Activated CD8-positive, alpha-beta memory T cell treated with anti-CD3 and anti-CD28 coated beads for 36 hours (primary cell): ENCODE data around the gene SC5D. TPM values are rescaled to one million over a fixed set of nuclear protein-coding genes. Genes with fewer than 3 reads are reported as not detected.

ENCODE experiments used
- CTCF ChIA-PET: fragments of 350-600 bp; sonication (Branson Sonifier 250); formaldehyde crosslinking; loops from one replicate; lab custom pipeline; 2021; ENCODE audit warnings: antibody characterized with exemption; lab: Charles Lee
- POLR2A ChIA-PET: fragments of 350-600 bp; sonication (Branson Sonifier 250); formaldehyde crosslinking; loops from one replicate; lab custom pipeline; 2021; ENCODE audit warnings: antibody characterized with exemption; lab: Charles Lee
- total RNA-seq, 2 experiments: library from RNA; stranded (reverse); gene quantifications; one replicate each; pipeline ENCODE4 v1.2.3, GENCODE V29; 2021

Gene SC5D
- total RNA-seq, 2 experiments from 2014 or later, result 20.1 to 22.6 TPM

DNA sequence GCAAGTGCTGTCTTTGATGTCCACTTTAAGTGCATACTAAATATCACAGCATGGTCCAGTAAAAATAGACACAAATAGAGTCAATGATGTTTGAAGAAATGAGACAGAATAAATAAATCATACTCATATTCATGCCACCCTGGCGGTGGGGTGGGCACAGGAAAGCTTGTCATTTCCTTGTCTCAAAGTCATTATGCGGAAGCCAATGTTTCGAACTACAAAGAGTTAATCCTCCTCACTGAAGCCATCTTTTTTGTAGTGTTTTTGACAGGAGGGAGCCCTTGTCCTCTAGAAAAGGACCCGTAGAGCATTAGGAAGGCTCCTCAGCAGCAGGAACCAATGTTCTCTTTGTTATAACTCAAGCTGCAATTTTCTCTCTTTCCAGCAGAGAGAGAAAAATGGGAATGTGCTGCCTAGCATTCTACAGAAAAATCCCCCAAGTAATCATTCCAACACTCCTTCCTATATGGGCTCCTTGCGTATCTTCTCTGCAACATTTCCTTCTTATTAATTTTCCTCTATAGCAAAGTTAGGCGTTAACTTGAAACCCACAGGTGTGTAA, 30.6 kb downstream of the SC5D start:
- CTCF ChIA-PET, result interaction anchor here (1.1 kb wide), 1 partner anchor 268 kb away, joined by 5 read pairs; no protein-coding TSS in a partner anchor
- POLR2A ChIA-PET, result no interaction called here

GRCh38 chr11:121326230-121326629, 33.7 kb downstream of the SC5D start:
- POLR2A ChIA-PET, result no interaction called here

GRCh38 chr11:121327553-121327952, 35.0 kb downstream of the SC5D start:
- POLR2A ChIA-PET, result no interaction called here

More at GRCh38 chr11:121326230-121326629, 33.7 kb downstream of the SC5D start:
- CTCF ChIA-PET, result no interaction called here

GRCh38 chr11:121328176-121328966, 35.8 kb downstream of the SC5D start:
- ChIA-PET POLR2A (interaction anchor here (0.6 kb wide), 1 partner anchor 146 kb away, joined by 3 read pairs; no protein-coding TSS in a partner anchor), CTCF (no interaction called here)

More at GRCh38 chr11:121327553-121327952, 35.0 kb downstream of the SC5D start:
- CTCF ChIA-PET, result interaction anchor here (0.9 kb wide), 1 partner anchor 264 kb away, joined by 3 read pairs; no protein-coding TSS in a partner anchor

DNA sequence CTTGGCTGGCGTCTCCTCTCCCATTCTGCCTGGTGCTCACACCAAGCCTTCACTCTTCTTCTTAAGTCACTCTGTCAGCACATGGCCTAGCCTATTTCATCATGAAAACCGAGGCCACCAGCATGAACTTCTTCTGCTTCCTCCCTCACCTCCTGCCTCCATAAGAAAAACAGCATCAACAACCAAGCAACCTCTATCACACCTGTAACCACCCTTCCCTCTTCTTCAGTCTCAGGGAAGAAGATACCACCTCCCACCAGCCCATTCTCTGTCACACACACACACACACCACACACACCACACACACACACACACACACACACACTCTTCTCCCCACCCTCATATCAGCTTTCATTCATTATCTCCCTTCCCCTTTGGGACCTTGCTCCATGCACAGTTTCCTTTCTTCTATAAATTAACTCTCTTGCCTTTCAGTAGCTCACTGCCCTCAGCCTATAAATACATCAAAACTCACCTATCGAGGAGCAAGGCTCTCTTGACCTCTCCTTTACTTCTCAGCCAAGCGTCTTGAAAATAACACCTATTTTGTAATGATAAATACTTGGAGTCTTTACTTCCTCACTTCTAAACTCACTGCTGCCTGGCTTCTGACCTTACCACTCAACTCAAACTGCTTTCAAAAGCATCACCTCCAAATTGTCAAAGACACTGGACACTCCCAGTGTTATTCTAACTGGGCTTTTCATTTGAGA, 36.6 kb downstream of the SC5D start:
- ChIA-PET POLR2A (no interaction called here), CTCF (no interaction called here)

- CTCF ChIA-PET, result no interaction called here
- POLR2A ChIA-PET, result no interaction called here
These were observed 37.3 kb downstream of the SC5D start for GRCh38 chr11:121329781-121330395.

DNA sequence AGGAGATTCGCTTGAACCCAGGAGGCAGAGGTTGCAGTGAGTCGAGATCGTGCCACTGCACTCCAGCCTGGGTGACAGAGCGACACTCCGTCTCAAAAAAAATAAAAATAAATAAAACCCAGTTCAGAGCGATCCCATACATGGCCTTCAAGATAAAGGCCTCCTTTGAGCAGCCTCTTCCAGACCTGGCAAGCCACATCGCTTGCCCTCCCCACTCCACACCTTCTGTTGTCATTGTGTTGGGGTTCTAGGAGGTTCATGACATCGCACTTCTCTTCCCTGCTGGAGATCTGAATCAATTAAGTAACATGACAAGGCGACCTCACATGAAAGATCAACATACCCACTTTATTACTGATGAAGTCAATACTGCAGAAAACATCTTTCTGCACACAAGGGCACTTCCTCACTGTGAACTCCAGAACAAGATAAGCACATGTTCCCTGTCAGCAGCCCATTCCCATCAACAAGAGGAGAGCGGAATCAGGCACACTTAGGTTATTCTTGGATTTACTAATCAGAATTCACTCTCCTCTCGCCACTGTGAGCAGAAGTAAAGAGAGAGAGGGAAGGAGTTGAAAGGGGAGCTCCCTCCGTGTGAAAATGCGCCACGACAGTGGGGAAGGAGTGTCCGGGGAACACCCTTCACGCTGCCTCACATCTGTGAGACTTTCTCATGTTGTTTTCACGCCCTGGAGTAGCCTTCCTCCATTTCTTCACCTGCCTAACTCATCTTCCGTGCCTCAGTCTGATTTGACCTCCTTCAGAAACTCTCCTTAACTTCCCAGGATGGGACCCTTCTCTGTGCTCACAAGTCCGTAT, 38.3 kb downstream of the SC5D start:
- ChIA-PET POLR2A (no interaction called here), CTCF (no interaction called here)

DNA sequence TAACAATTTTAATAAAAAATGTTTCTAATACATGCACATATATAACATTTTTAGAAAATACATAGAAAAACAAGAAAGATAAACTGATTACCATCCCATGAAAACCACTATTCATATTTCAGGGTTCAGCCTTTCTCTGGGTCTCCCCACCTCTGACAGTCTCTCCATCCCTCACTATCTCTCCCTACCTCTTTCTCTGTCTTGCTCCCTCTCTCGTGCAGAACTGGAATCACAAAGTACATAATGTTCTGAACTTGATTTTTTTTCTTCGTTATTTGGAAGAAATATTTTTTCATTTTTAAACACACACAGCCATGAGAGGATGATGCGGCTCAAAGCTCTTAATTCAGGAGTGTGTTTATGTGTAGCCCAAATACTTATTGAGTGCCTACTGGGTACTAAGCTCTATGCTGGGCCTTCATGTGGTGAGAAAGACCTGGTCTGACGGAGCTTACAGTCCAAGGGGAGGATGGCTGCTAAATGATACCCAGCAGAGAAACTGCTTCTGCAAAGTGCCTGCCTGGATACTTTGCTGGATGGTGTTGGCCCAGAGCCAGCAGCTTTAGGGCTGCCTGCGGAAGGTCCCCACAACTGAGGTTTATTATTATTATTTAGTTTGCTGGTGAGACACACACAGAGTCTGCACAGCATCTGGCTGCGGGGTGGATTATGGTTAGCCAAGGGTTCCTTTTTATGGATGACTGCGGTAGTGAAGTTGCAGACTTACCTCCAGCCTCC, 42.6 kb downstream of the SC5D start:
- ChIA-PET CTCF (no interaction called here), POLR2A (no interaction called here)

GRCh38 chr11:121336279-121336937, 43.8 kb downstream of the SC5D start:
- CTCF ChIA-PET, result no interaction called here
- POLR2A ChIA-PET, result no interaction called here

- ChIA-PET CTCF (no interaction called here), POLR2A (no interaction called here)
These were observed 44.5 kb downstream of the SC5D start for GRCh38 chr11:121337078-121337477.

DNA sequence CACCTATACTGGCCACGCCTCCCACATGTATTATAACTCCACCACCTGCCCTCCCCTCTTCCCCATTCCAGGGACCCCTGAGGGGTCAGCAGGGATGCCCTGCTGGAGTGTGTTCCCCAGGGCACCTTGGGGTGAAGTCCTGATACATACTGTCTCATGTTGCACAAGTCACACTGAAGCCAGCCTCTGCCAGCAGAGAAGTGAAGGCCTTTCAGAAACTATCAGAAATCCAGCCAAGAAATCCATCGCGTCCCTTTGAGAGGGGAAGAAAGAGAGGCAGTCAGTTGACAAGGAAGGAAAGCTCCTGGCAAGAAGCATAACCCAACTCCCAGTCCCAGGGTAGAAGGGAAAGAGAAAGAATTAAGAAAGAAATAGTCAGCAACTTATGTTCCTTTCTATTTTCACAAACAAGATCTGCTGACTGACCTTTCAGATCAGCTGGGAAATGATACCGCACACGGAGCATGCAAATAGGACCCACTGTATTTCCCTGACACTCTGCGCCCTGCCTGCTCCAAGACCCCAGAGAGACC, 45.2 kb downstream of the SC5D start:
- CTCF ChIA-PET, result no interaction called here
- POLR2A ChIA-PET, result no interaction called here

DNA sequence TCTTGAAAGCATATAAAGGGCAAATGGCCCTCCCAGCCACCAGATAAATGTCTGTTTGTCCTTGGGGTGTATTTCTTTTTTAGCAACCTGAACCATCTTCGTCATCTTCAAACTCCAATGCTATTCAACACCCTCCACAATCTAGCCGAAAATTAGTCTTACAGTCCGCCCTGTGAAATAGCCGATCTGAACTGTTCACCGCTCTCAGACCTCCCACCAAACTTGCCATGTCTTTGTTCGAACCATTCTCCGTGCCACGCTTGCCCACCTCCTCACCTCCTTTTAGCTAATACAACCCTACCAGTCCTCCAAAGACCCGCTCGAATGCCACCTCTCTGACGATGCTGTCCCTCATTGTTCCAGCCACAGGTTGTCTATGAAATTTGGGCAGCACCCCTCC, 46.0 kb downstream of the SC5D start:
- ChIA-PET CTCF (no interaction called here), POLR2A (no interaction called here)

DNA sequence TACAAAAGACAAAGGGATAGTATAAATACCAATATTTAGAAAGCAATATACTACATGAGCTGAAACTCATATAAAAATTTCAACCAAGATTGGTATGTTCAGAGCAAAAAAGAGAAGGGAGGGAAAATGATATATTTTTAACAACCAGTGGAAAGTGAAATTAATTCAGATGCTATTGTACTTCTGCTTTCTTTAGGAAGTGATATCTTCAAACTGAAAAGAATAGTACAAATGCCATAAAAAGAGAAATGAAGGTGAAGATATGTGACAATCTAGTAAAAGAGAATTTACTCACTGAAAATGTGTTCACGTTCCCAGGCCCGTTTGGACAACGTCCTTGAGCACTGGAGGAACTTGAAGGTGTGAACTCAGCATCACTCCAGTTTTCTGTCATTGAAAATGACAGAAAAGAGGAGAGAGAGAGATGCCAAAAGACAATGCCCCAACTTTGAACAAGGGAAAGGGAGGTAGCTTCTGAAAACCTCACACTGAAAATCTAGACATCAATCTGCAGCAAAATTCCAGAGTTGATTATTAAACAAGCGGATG, 47.5 kb downstream of the SC5D start:
- ChIA-PET CTCF (no interaction called here), POLR2A (no interaction called here)

DNA sequence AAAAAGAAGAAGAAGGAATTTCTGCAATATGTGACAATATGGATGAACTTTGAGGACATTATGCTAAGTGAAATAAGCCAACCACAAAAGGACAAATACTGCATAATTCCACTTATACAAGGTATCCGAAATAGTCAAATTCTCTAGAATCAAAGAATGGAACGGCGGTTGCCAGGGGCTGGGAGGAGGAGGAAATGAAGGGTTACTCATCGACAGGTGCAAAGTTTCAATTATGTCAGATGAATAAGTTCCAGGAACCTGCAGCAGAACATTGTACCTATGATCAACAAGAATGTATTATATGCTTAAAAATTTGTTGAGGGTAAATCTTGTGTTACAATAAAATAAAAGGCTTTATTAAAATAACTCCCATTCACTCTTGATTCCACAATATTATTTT, 49.0 kb downstream of the SC5D start:
- POLR2A ChIA-PET, result no interaction called here
- CTCF ChIA-PET, result no interaction called here

DNA sequence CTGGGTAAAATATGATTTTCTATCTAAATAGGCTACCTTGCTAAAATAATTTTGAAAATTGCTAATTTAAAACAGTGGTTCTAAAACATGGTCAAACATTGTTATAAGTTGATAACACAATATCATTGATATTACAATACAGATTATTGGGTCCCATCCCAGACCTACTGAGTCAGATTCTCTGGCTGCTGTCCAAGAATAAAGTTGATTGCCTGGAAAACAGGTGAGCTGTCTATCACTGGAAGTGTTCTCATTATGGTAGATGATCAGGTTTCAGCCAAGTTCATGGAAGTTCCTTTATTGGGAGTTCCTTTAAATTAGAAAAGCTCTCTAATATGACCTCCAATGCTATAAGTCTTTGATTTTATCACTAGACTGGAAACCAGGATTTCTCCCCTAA, 52.3 kb downstream of the SC5D start:
- ChIA-PET POLR2A (no interaction called here), CTCF (interaction anchor here (1.1 kb wide), 1 partner anchor 9 kb away, joined by 3 read pairs; no protein-coding TSS in a partner anchor)

DNA sequence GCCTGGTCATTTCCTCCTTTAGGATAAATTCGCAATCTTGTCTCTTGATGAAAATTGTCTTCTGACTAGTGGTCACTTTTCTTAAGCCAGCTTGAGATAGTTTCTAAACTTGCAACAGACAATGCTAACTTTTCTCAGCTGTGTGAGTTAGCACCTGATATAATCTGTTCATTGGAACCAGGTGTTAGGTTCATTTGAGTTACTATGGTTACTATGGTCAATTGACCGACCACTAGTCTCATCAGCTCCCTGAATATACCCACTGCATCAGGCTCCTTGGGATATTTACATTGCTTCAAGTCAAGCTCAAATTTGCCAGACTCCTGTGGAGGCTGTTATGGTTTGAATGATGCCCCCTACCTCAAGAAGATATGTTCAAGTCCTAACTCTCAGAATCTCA, 54.5 kb downstream of the SC5D start:
- ChIA-PET POLR2A (no interaction called here), CTCF (no interaction called here)

DNA sequence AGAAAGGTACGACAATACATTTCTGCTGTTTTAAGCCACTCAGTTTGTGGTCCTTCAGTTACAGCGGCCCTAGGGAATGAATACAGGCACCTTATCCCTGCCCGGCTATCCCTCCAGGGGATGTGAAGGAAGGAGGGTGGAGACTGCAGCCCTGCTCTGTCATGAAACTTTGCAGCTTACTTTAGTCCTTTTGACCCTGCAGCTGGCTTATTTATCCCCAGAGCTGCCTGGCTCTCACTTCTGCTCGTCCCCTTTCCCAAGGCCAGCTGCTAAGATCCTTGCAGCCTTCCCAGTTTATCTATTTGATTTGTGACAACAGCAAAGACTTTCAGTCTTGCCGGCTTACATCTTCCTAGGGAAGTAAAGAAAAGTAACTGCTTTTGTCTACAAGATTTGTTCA, 55.2 kb downstream of the SC5D start:
- ChIA-PET CTCF (no interaction called here), POLR2A (no interaction called here)
